Astrocyte of the cerebellum (primary cell): ENCODE data around the gene PTPRC.

Experiments used
- DNase-seq: peaks from one replicate; pipeline ENCODE4 v3.0.0-alpha.2; 2011; ENCODE audit warnings: low read depth
- H3K4me3 ChIP-seq: 2 replicates; pipeline ENCODE4 v1.5.1; 2011; ENCODE audit warnings: mild to moderate bottlenecking, low read depth, low read length, moderate library complexity
- in situ Hi-C: cut with HindIII; loops from 2 replicates; pipeline ENCODE4 v1.10.0; 2017; ENCODE audit warnings: low sequenced_read_pairs
- TF ChIP-seq, protein P1 (sequence below): IDR thresholded peaks from 2 replicates; pipeline ENCODE4 v1.5.1; 2012; ENCODE audit warnings: low read length, low read depth, moderate library complexity, mild to moderate bottlenecking; ENCODE audit errors: missing control alignments

PTPRC gene

DNA sequence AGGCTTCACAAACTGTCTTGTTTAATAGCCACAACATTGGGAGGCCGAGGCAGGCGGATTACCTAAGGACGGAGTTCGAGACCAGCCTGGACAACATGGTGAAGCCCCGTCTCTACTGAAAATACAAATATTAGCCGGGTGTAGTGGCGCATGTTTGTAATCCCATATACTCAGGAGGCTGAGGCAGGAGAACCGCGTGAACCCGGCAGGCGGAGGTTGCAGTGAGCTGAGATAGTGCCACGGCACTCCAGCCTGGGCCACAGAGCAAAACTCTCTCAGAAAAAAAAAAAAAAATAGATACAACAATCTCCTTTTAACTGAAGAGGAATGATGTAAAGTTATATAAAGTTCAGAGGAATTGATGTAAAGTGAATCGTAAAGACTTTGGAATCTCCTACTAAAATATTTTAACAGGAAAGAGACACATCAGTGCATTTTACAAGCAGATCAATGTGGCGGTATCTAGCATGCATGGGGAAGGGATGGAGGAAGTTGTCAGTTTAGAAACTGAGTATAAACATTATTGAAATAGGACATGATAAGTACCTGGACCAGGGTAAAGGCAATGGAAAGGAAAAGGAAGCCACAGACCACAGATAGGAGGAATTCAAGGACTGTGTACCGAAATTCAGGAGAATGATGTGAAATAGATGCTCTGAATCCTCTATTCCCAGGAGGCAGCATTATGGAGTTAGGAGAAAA is 41.5 kb downstream of the PTPRC start:
- no peak for DNase-seq
- in situ Hi-C loops: no loop called here
- TF ChIP-seq, protein P1, sequence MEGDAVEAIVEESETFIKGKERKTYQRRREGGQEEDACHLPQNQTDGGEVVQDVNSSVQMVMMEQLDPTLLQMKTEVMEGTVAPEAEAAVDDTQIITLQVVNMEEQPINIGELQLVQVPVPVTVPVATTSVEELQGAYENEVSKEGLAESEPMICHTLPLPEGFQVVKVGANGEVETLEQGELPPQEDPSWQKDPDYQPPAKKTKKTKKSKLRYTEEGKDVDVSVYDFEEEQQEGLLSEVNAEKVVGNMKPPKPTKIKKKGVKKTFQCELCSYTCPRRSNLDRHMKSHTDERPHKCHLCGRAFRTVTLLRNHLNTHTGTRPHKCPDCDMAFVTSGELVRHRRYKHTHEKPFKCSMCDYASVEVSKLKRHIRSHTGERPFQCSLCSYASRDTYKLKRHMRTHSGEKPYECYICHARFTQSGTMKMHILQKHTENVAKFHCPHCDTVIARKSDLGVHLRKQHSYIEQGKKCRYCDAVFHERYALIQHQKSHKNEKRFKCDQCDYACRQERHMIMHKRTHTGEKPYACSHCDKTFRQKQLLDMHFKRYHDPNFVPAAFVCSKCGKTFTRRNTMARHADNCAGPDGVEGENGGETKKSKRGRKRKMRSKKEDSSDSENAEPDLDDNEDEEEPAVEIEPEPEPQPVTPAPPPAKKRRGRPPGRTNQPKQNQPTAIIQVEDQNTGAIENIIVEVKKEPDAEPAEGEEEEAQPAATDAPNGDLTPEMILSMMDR: no peak
- H3K4me3 ChIP-seq: no peak overlapping the region

- H3K4me3 ChIP-seq: no peak overlapping the region
These were observed 42.4 kb downstream of the PTPRC start for GRCh38 chr1:198681252-198681651.

DNA sequence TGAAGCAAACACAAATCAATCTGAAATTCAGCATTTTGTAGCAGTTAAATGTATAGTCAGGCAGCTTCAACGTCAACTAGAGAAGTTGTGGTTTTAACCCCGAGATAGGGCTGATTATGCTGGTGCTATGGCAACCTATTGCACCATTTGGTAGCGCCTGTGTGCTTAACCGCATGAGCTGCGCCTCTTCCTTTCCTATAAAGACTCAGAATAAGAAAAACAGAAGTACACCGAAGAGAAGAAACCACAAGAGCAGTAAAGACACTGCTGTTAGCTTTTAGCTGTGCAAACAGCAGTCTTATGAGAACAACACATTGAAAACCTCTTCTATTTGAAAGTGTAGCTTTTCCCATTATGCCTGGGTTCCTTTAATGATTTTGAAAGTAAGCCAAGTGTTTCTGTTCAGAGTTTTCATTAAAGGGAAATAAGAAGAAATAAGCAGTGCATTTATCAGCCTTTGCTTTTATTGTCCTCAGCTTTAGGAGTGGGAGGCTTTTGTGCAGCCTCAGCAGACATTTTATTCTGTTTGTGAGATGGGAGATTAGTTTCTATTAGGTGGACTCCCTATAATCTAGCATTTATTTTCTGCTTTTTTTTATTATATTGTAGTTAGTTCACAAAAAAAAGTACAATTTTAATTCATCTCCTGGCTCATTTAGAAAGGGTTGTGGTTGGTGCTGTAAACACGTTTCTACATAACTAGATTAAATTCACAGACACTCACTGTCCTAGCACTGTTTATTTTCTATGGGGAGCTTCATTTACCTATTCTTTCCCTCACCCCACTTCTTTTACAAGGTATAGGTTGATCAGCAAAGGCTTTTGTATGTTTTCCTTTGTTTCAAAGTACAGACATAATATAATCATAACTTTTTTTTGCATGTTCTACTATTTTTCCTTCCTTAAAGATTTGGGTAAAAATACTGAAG is 43.3 kb downstream of the PTPRC start:
- peak; percentile 92 for DNase-seq
- TF ChIP-seq, protein P1: no peak
- in situ Hi-C loops: no loop called here
- H3K4me3 ChIP-seq: peak overlapping the region; percentile 5

More at GRCh38 chr1:198681252-198681651, 42.4 kb downstream of the PTPRC start:
- DNase-seq: no peak
- in situ Hi-C loops: no loop called here
- TF ChIP-seq, protein P1: no peak

DNA sequence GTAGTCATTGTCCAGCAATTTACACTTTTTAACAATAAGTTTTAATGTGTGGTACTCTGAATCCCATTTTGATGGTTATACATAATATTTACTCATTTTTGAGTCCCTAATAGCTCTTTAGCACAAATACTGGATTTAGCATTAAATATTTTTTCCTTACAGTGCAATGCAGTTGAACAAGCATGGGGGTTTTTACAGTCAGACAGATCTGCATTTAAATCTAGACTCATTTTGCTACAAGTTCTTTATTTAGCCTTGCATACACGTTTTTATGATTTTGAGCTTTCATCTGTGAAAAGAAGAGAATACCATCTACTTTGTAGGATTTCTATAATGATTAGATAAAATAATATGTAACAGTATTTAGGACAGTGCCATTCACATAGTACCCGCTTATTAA is 44.0 kb downstream of the PTPRC start:
- DNase-seq: no peak
- H3K4me3 ChIP-seq: no peak overlapping the region
- TF ChIP-seq, protein P1: no peak
- in situ Hi-C loops: no loop called here

- no peak overlapping the region for H3K4me3 ChIP-seq
- in situ Hi-C loops: no loop called here
- TF ChIP-seq, protein P1: no peak
These were observed 44.6 kb downstream of the PTPRC start for GRCh38 chr1:198683449-198683848.

GRCh38 chr1:198686069-198686728 is 47.4 kb downstream of the PTPRC start:
- peak; percentile 48 for DNase-seq
- TF ChIP-seq, protein P1: no peak
- no peak overlapping the region for H3K4me3 ChIP-seq
- in situ Hi-C loops: no loop called here

More at GRCh38 chr1:198683449-198683848, 44.6 kb downstream of the PTPRC start:
- no peak for DNase-seq
